ENCODE measurements around the gene ACER3. TPM values are rescaled to one million over a fixed set of nuclear protein-coding genes. Genes with fewer than 3 reads are reported as not detected.

Gene ACER3
- total RNA-seq, 2 donors from 2014 or later = 18.5 to 23.2 TPM

DNA sequence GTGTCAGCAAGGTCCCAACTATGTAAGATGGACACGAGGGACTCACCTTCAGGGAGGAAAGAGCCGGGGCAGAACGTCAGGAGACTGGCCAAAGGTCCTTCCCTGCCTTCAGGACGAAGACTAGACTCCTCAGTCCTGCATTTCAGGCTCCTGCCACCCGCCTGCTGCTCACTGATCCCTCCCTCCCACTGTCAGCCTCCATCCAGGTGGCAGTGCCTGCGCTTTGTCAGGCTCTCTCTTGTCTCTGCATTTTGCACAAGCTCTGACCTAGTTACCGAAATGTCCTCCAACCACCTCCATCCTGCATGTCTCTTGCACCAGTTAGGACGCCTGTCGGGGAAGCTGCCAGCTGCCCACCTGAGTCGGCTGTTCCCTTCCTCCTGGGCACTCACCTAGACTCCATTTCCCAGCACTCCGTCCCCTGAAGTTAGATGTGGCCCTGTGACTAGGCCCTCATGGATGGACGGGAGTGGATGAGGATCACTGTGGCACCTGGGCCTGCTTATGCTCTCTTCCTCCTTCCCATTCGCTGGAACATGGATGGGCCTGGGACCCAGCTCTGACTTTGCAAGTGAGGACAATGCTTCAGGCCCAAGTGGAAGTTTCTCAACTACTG is 181.5 kb downstream of the ACER3 start:
- H3K4me1 Mint-ChIP-seq = peaks cover 1% of the 10 kb centered on the region
- peaks cover 2% of the 10 kb centered on the region for H3K36me3 Mint-ChIP-seq (ENCODE audit: low read depth)
- Histone ChIP-seq H3K4me1 (ENCODE audit: control insufficient read depth, insufficient read depth, low read length) (no peaks in the 10 kb centered on the region), H3K4me3 (ENCODE audit: low read length) (no peak overlapping the region), H3K9ac (ENCODE audit: extremely low read depth, low read length, poor library complexity, severe bottlenecking) (no peak overlapping the region), H3K36me3 (ENCODE audit: control insufficient read depth, insufficient read depth, low read length) (no peaks in the 10 kb centered on the region), H3K27me3 (ENCODE audit: control insufficient read depth, insufficient read depth, low read length, poor library complexity, severe bottlenecking) (peaks cover 38% of the 10 kb centered on the region), H3K9me3 (ENCODE audit: control insufficient read depth, low read length) (no peaks in the 10 kb centered on the region), H3K27ac (ENCODE audit: low read depth, low read length) (no peak overlapping the region)
- WGBS, 2 experiments (ENCODE audit: insufficient coverage in 1 of 2, insufficient read length in 1 of 2) = 83 to 92% methylated on average over 10 to 13 of the region's 13 CpGs
- H3K4me3 Mint-ChIP-seq = no peak overlapping the region
- no peak for TF ChIP-seq CTCF (conservative IDR thresholded peaks at IDR 0.05)
- DNase-seq = no peak
- peaks cover 12% of the 10 kb centered on the region for H3K9me3 Mint-ChIP-seq
- no peak overlapping the region for H3K27ac Mint-ChIP-seq
- peaks cover 72% of the 10 kb centered on the region for H3K27me3 Mint-ChIP-seq (ENCODE audit: insufficient read depth)

DNA sequence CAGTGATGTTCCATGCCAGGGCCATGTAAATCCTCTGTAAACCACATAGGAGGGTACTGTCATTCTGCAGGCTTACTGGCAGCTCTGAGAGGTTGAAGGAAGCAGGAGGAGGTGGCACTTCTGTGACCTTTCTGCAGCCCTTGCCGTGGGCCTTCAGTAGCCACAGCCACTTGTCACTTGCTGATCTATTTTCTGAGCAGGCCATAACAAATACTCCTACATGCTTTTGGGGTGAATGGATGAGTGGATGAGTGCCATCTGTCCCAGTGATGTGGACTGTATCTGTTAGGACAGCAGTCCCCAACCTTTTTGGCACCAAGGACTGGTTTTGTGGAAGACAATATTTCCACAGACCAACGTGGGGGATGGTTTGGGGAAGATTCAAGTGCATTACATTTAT is 183.6 kb downstream of the ACER3 start:
- peaks cover 25% of the 10 kb centered on the region for H3K27me3 ChIP-seq (ENCODE audit: control insufficient read depth, insufficient read depth, low read length, poor library complexity, severe bottlenecking)
- no peaks in the 10 kb centered on the region for H3K9me3 ChIP-seq (ENCODE audit: control insufficient read depth, low read length)
- 78 to 100% methylated on average over 1 of the region's 2 CpGs for WGBS, 2 experiments (ENCODE audit: insufficient coverage in 1 of 2, insufficient read length in 1 of 2)
- H3K27ac ChIP-seq (ENCODE audit: low read depth, low read length) = no peak overlapping the region
- TF ChIP-seq CTCF (conservative IDR thresholded peaks at IDR 0.05) = no peak
- Mint-ChIP-seq H3K27ac (no peak overlapping the region), H3K9me3 (peaks cover 9% of the 10 kb centered on the region), H3K4me1 (no peaks in the 10 kb centered on the region), H3K27me3 (ENCODE audit: insufficient read depth) (peaks cover 54% of the 10 kb centered on the region), H3K4me3 (no peak overlapping the region), H3K36me3 (ENCODE audit: low read depth) (peaks cover 2% of the 10 kb centered on the region)
- no peak for DNase-seq
- no peak overlapping the region for H3K9ac ChIP-seq (ENCODE audit: extremely low read depth, low read length, poor library complexity, severe bottlenecking)
- H3K4me3 ChIP-seq (ENCODE audit: low read length) = no peak overlapping the region
- no peaks in the 10 kb centered on the region for H3K4me1 ChIP-seq (ENCODE audit: control insufficient read depth, insufficient read depth, low read length)
- H3K36me3 ChIP-seq (ENCODE audit: control insufficient read depth, insufficient read depth, low read length) = no peaks in the 10 kb centered on the region

DNA sequence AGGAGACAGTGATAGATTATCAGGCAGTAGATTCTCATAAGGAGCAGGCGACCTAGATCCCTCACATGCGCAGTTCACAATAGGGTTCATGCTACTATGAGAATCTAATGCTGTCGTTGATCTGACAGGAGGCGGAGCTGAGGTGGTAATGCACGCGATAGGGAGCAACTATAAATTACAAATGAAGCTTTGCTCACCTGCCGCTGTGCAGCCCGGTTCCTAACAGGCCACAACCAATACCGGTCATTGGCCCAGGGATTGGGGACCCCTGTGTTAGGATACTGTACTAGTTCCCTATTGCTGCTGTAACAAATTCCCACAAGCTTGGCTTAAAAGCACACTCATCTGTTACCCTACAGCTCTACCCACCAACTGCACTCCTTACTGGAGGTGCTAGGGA is 184.2 kb downstream of the ACER3 start:
- no peaks in the 10 kb centered on the region for H3K4me1 ChIP-seq (ENCODE audit: control insufficient read depth, insufficient read depth, low read length)
- no peak overlapping the region for H3K4me3 ChIP-seq (ENCODE audit: low read length)
- no peak for TF ChIP-seq CTCF (conservative IDR thresholded peaks at IDR 0.05)
- H3K9me3 ChIP-seq (ENCODE audit: control insufficient read depth, low read length) = no peaks in the 10 kb centered on the region
- H3K27me3 Mint-ChIP-seq (ENCODE audit: insufficient read depth) = peaks cover 50% of the 10 kb centered on the region
- H3K9ac ChIP-seq (ENCODE audit: extremely low read depth, low read length, poor library complexity, severe bottlenecking) = no peak overlapping the region
- no peak overlapping the region for H3K4me3 Mint-ChIP-seq
- H3K9me3 Mint-ChIP-seq = peaks cover 9% of the 10 kb centered on the region
- peaks cover 20% of the 10 kb centered on the region for H3K27me3 ChIP-seq (ENCODE audit: control insufficient read depth, insufficient read depth, low read length, poor library complexity, severe bottlenecking)
- H3K36me3 ChIP-seq (ENCODE audit: control insufficient read depth, insufficient read depth, low read length) = no peaks in the 10 kb centered on the region
- H3K27ac Mint-ChIP-seq = no peak overlapping the region
- DNase-seq = no peak
- H3K4me1 Mint-ChIP-seq = no peaks in the 10 kb centered on the region
- no peak overlapping the region for H3K27ac ChIP-seq (ENCODE audit: low read depth, low read length)
- WGBS, 2 experiments (ENCODE audit: insufficient coverage in 1 of 2, insufficient read length in 1 of 2) = 93 to 94% methylated on average over 9 of the region's 9 CpGs
- peaks cover 2% of the 10 kb centered on the region for H3K36me3 Mint-ChIP-seq (ENCODE audit: low read depth)

Data from endodermal cell (in vitro differentiated cells).